SK-N-SH treated with all-trans-retinoic acid at 6 μM for 48 hours (cell line): ENCODE measurements around the gene GUCY2F.

ENCODE experiments used
- ATAC-seq: fragments of 200-7000 bp; cut with Tn5 transposase; 3 replicates; pipeline ENCODE4 v1.9.1; 2020; ENCODE audit warnings: mild to moderate bottlenecking, moderate library complexity
- ARNTL ChIP-seq: fragments of 450-650 bp; formaldehyde crosslinking; IDR thresholded peaks from 2 replicates; pipeline ENCODE4 v1.5.0; 2020; ENCODE audit warnings: low read depth, mild to moderate bottlenecking, moderate library complexity, borderline replicate concordance
- CSDC2 ChIP-seq: fragments of 250-450 bp; sonication (Bioruptor Pico); IDR thresholded peaks from 2 replicates; pipeline ENCODE4 v1.5.0; 2020; ENCODE audit warnings: mild to moderate bottlenecking, moderate library complexity
- ESRRG ChIP-seq: fragments of 250-450 bp; sonication (Bioruptor Pico); IDR thresholded peaks from 2 replicates; pipeline ENCODE4 v1.6.1; 2021; ENCODE audit warnings: mild to moderate bottlenecking
- GLIS3 ChIP-seq: fragments of 250-450 bp; sonication (Bioruptor Pico); IDR thresholded peaks from 2 replicates; pipeline ENCODE4 v1.5.0; 2020; ENCODE audit warnings: mild to moderate bottlenecking, moderate library complexity
- OSR1 ChIP-seq: fragments of 250-450 bp; sonication (Bioruptor Pico); IDR thresholded peaks from 2 replicates; pipeline ENCODE4 v1.8.0; 2022; ENCODE audit warnings: moderate library complexity, mild to moderate bottlenecking, inconsistent platforms
- SNAI2 ChIP-seq: fragments of 250-450 bp; sonication (Bioruptor Pico); IDR thresholded peaks from 2 replicates; pipeline ENCODE4 v1.5.0; 2020; ENCODE audit warnings: mild to moderate bottlenecking, moderate library complexity
- TCF4 ChIP-seq: fragments of 250-450 bp; sonication (Bioruptor Pico); IDR thresholded peaks from 2 replicates; pipeline ENCODE4 v1.8.0; 2021; ENCODE audit warnings: mild to moderate bottlenecking, moderate library complexity, borderline replicate concordance
- TOX ChIP-seq: fragments of 250-450 bp; sonication (Bioruptor Pico); IDR thresholded peaks from 2 replicates; pipeline ENCODE4 v1.8.0; 2021; ENCODE audit warnings: mild to moderate bottlenecking, moderate library complexity, borderline replicate concordance
- ZFP3 ChIP-seq: fragments of 250-450 bp; sonication (Bioruptor Pico); IDR thresholded peaks from 2 replicates; pipeline ENCODE4 v1.5.0; 2020; ENCODE audit warnings: mild to moderate bottlenecking, moderate library complexity
- ZFP30 ChIP-seq: fragments of 450-650 bp; formaldehyde crosslinking; IDR thresholded peaks from 2 replicates; pipeline ENCODE4 v1.5.0; 2022; ENCODE audit warnings: mild to moderate bottlenecking, moderate library complexity
- ZNF565 ChIP-seq: fragments of 450-650 bp; formaldehyde crosslinking; conservative IDR thresholded peaks from 2 replicates; pipeline ENCODE4 v1.5.0; 2020; ENCODE audit warnings: low read depth, mild to moderate bottlenecking, moderate library complexity
- ZNF70 ChIP-seq: fragments of 450-650 bp; formaldehyde crosslinking; IDR thresholded peaks from 2 replicates; pipeline ENCODE4 v1.5.0; 2020; ENCODE audit warnings: mild to moderate bottlenecking, moderate library complexity
- ZNF8 ChIP-seq: fragments of 450-650 bp; formaldehyde crosslinking; IDR thresholded peaks from 2 replicates; pipeline ENCODE4 v1.5.0; 2020; ENCODE audit warnings: mild to moderate bottlenecking, moderate library complexity
- TF ChIP-seq, protein P1 (sequence below): fragments of 250-450 bp; sonication (Bioruptor Pico); IDR thresholded peaks from 2 replicates; pipeline ENCODE4 v1.8.0; 2020; ENCODE audit warnings: mild to moderate bottlenecking, moderate library complexity, borderline replicate concordance
- TF ChIP-seq, protein P2 (sequence below): fragments of 250-450 bp; sonication (Bioruptor Pico); IDR thresholded peaks from 2 replicates; pipeline ENCODE4 v1.5.1; 2020; ENCODE audit warnings: low read depth, mild to moderate bottlenecking, moderate library complexity
- TF ChIP-seq, protein P3 (sequence below): fragments of 250-450 bp; sonication (Bioruptor Pico); IDR thresholded peaks from 2 replicates; pipeline ENCODE4 v1.5.0; 2020; ENCODE audit warnings: mild to moderate bottlenecking, moderate library complexity
- TF ChIP-seq, protein P4 (sequence below): fragments of 250-450 bp; sonication (Bioruptor Pico); IDR thresholded peaks from 2 replicates; pipeline ENCODE4 v1.8.0; 2021; ENCODE audit warnings: low read depth, mild to moderate bottlenecking, moderate library complexity, borderline replicate concordance

GUCY2F gene

DNA sequence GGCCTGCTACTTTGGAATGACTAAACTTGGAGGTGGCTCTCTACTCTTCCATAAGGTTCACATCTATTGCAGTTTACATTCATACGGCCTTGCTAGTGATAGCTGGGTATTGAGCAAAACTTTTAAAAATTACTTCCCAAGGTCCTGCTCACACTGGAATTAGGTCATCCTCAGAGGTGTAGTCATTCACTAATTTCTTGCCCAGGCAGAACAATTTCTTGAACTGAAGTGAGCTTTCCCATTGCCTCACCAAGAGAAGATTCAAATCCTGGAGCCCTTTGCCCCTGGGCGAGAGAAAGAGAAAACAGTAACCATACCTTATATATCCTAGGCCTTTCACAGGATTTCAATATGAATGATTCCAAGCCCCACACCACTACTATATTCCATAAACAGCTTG, 109.2 kb downstream of the GUCY2F start:
- TF ChIP-seq, protein P1, sequence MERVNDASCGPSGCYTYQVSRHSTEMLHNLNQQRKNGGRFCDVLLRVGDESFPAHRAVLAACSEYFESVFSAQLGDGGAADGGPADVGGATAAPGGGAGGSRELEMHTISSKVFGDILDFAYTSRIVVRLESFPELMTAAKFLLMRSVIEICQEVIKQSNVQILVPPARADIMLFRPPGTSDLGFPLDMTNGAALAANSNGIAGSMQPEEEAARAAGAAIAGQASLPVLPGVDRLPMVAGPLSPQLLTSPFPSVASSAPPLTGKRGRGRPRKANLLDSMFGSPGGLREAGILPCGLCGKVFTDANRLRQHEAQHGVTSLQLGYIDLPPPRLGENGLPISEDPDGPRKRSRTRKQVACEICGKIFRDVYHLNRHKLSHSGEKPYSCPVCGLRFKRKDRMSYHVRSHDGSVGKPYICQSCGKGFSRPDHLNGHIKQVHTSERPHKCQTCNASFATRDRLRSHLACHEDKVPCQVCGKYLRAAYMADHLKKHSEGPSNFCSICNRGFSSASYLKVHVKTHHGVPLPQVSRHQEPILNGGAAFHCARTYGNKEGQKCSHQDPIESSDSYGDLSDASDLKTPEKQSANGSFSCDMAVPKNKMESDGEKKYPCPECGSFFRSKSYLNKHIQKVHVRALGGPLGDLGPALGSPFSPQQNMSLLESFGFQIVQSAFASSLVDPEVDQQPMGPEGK (CRISPR knock-in tag): no peak
- TF ChIP-seq OSR1 (CRISPR knock-in tag) (no peak), SNAI2 (CRISPR knock-in tag) (no peak), ZNF70 (CRISPR knock-in tag) (no peak), ZNF565 (CRISPR knock-in tag) (no peak), TOX (CRISPR knock-in tag) (no peak), ESRRG (CRISPR knock-in tag) (no peak), ARNTL (CRISPR knock-in tag) (no peak), GLIS3 (CRISPR knock-in tag) (no peak), ZNF8 (CRISPR knock-in tag) (no peak), TCF4 (CRISPR knock-in tag) (no peak), CSDC2 (CRISPR knock-in tag) (no peak)
- TF ChIP-seq, protein P2, sequence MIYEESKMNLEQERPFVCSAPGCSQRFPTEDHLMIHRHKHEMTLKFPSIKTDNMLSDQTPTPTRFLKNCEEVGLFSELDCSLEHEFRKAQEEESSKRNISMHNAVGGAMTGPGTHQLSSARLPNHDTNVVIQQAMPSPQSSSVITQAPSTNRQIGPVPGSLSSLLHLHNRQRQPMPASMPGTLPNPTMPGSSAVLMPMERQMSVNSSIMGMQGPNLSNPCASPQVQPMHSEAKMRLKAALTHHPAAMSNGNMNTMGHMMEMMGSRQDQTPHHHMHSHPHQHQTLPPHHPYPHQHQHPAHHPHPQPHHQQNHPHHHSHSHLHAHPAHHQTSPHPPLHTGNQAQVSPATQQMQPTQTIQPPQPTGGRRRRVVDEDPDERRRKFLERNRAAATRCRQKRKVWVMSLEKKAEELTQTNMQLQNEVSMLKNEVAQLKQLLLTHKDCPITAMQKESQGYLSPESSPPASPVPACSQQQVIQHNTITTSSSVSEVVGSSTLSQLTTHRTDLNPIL (CRISPR knock-in tag): no peak
- TF ChIP-seq, protein P3, sequence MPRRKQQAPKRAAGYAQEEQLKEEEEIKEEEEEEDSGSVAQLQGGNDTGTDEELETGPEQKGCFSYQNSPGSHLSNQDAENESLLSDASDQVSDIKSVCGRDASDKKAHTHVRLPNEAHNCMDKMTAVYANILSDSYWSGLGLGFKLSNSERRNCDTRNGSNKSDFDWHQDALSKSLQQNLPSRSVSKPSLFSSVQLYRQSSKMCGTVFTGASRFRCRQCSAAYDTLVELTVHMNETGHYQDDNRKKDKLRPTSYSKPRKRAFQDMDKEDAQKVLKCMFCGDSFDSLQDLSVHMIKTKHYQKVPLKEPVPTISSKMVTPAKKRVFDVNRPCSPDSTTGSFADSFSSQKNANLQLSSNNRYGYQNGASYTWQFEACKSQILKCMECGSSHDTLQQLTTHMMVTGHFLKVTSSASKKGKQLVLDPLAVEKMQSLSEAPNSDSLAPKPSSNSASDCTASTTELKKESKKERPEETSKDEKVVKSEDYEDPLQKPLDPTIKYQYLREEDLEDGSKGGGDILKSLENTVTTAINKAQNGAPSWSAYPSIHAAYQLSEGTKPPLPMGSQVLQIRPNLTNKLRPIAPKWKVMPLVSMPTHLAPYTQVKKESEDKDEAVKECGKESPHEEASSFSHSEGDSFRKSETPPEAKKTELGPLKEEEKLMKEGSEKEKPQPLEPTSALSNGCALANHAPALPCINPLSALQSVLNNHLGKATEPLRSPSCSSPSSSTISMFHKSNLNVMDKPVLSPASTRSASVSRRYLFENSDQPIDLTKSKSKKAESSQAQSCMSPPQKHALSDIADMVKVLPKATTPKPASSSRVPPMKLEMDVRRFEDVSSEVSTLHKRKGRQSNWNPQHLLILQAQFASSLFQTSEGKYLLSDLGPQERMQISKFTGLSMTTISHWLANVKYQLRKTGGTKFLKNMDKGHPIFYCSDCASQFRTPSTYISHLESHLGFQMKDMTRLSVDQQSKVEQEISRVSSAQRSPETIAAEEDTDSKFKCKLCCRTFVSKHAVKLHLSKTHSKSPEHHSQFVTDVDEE (CRISPR knock-in tag): no peak
- TF ChIP-seq, protein P4, sequence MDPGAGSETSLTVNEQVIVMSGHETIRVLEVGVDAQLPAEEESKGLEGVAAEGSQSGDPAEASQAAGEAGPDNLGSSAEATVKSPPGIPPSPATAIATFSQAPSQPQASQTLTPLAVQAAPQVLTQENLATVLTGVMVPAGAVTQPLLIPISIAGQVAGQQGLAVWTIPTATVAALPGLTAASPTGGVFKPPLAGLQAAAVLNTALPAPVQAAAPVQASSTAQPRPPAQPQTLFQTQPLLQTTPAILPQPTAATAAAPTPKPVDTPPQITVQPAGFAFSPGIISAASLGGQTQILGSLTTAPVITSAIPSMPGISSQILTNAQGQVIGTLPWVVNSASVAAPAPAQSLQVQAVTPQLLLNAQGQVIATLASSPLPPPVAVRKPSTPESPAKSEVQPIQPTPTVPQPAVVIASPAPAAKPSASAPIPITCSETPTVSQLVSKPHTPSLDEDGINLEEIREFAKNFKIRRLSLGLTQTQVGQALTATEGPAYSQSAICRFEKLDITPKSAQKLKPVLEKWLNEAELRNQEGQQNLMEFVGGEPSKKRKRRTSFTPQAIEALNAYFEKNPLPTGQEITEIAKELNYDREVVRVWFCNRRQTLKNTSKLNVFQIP (CRISPR knock-in tag): no peak
- TF ChIP-seq, all 23 proteins: peak for 0
- no peak for ATAC-seq

DNA sequence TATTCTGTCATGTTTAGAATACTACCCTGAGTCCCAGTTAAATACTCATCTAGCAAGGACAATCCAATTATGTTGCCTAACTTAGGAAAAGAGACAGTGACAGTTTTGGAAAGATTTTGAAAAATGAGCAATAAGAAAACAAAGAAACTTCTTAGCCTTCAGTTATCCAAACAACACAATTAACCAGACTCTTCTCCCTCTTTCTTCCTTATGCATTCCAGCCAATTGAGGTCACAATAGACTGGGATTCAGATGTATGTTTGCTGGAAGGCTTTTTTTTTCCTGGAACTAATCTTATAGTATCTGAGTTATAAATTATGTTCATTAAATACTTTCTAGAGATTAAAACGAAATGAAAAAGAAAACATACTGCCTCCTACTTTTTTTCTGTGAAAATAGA, 109.6 kb downstream of the GUCY2F start:
- TF ChIP-seq TCF4 (CRISPR knock-in tag): no peak
- no peak for TF ChIP-seq ZNF8 (CRISPR knock-in tag)
- no peak for TF ChIP-seq OSR1 (CRISPR knock-in tag)
- TF ChIP-seq ESRRG (CRISPR knock-in tag): no peak
- TF ChIP-seq ZFP30: no peak
- no peak for TF ChIP-seq ZFP3
- TF ChIP-seq ZNF70 (CRISPR knock-in tag): no peak
- TF ChIP-seq, protein P1 (CRISPR knock-in tag): no peak
- TF ChIP-seq, protein P3 (CRISPR knock-in tag): no peak
- no peak for ATAC-seq
